SK-N-SH treated with all-trans-retinoic acid at 6 μM for 48 hours (cell line): ENCODE measurements around the gene SDHAF4.
"Not testable (repeated sequence)": the region's sequence is repeated elsewhere in the genome, so short reads cannot be mapped to it uniquely, and the experiment has no call there.

Experiments
- ATAC-seq: fragments of 200-7000 bp; cut with Tn5 transposase; 3 replicates; pipeline ENCODE4 v1.9.1; 2020; ENCODE audit warnings: mild to moderate bottlenecking, moderate library complexity
- ARNTL ChIP-seq: fragments of 450-650 bp; formaldehyde crosslinking; IDR thresholded peaks from 2 replicates; pipeline ENCODE4 v1.5.0; 2020; ENCODE audit warnings: low read depth, mild to moderate bottlenecking, moderate library complexity, borderline replicate concordance
- CREB5 ChIP-seq: fragments of 250-450 bp; sonication (Bioruptor Pico); IDR thresholded peaks from 2 replicates; pipeline ENCODE4 v1.5.1; 2020; ENCODE audit warnings: low read depth, mild to moderate bottlenecking, moderate library complexity
- CSDC2 ChIP-seq: fragments of 250-450 bp; sonication (Bioruptor Pico); IDR thresholded peaks from 2 replicates; pipeline ENCODE4 v1.5.0; 2020; ENCODE audit warnings: mild to moderate bottlenecking, moderate library complexity
- CSRNP3 ChIP-seq: fragments of 250-450 bp; sonication (Bioruptor Pico); IDR thresholded peaks from 2 replicates; pipeline ENCODE4 v1.5.1; 2021; ENCODE audit warnings: mild to moderate bottlenecking, moderate library complexity
- ESRRG ChIP-seq: fragments of 250-450 bp; sonication (Bioruptor Pico); IDR thresholded peaks from 2 replicates; pipeline ENCODE4 v1.6.1; 2021; ENCODE audit warnings: mild to moderate bottlenecking
- GLIS3 ChIP-seq: fragments of 250-450 bp; sonication (Bioruptor Pico); IDR thresholded peaks from 2 replicates; pipeline ENCODE4 v1.5.0; 2020; ENCODE audit warnings: mild to moderate bottlenecking, moderate library complexity
- ISL1 ChIP-seq: fragments of 250-450 bp; sonication (Bioruptor Pico); IDR thresholded peaks from 2 replicates; pipeline ENCODE4 v2.1.2; 2022; ENCODE audit warnings: mild to moderate bottlenecking, moderate library complexity
- PATZ1 ChIP-seq: fragments of 250-450 bp; sonication (Bioruptor Pico); IDR thresholded peaks from 2 replicates; pipeline ENCODE4 v1.8.0; 2020; ENCODE audit warnings: mild to moderate bottlenecking, moderate library complexity, borderline replicate concordance
- POU6F1 ChIP-seq: fragments of 250-450 bp; sonication (Bioruptor Pico); IDR thresholded peaks from 2 replicates; pipeline ENCODE4 v1.8.0; 2021; ENCODE audit warnings: low read depth, mild to moderate bottlenecking, moderate library complexity, borderline replicate concordance
- RARB ChIP-seq: fragments of 250-450 bp; sonication (Bioruptor Pico); IDR thresholded peaks from 2 replicates; pipeline ENCODE4 v1.8.0; 2021; ENCODE audit warnings: mild to moderate bottlenecking, moderate library complexity
- SNAI2 ChIP-seq: fragments of 250-450 bp; sonication (Bioruptor Pico); IDR thresholded peaks from 2 replicates; pipeline ENCODE4 v1.5.0; 2020; ENCODE audit warnings: mild to moderate bottlenecking, moderate library complexity
- TCF4 ChIP-seq: fragments of 250-450 bp; sonication (Bioruptor Pico); IDR thresholded peaks from 2 replicates; pipeline ENCODE4 v1.8.0; 2021; ENCODE audit warnings: mild to moderate bottlenecking, moderate library complexity, borderline replicate concordance
- TSHZ2 ChIP-seq: fragments of 250-450 bp; sonication (Bioruptor Pico); IDR thresholded peaks from 2 replicates; pipeline ENCODE4 v1.5.0; 2020; ENCODE audit warnings: mild to moderate bottlenecking, moderate library complexity
- ZC3H10 ChIP-seq: fragments of 250-450 bp; sonication (Bioruptor Pico); IDR thresholded peaks from 2 replicates; pipeline ENCODE4 v1.5.1; 2021; ENCODE audit warnings: mild to moderate bottlenecking, moderate library complexity
- ZFP30 ChIP-seq: fragments of 450-650 bp; formaldehyde crosslinking; IDR thresholded peaks from 2 replicates; pipeline ENCODE4 v1.5.0; 2022; ENCODE audit warnings: mild to moderate bottlenecking, moderate library complexity
- ZNF565 ChIP-seq: fragments of 450-650 bp; formaldehyde crosslinking; conservative IDR thresholded peaks from 2 replicates; pipeline ENCODE4 v1.5.0; 2020; ENCODE audit warnings: low read depth, mild to moderate bottlenecking, moderate library complexity
- ZNF70 ChIP-seq: fragments of 450-650 bp; formaldehyde crosslinking; IDR thresholded peaks from 2 replicates; pipeline ENCODE4 v1.5.0; 2020; ENCODE audit warnings: mild to moderate bottlenecking, moderate library complexity

SDHAF4 gene

GRCh38 chr6:70552974-70553373 lies 13.8 kb upstream of the SDHAF4 start:
- ATAC-seq: no peak
- TF ChIP-seq ARNTL (CRISPR knock-in tag): no peak

- no peak for ATAC-seq
- TF ChIP-seq POU6F1 (no peak), ISL1 (CRISPR knock-in tag) (no peak), PATZ1 (CRISPR knock-in tag) (no peak), GLIS3 (no peak), TCF4 (CRISPR knock-in tag) (no peak), TSHZ2 (CRISPR knock-in tag) (no peak), CREB5 (CRISPR knock-in tag) (no peak), SNAI2 (CRISPR knock-in tag) (no peak), ZC3H10 (CRISPR knock-in tag) (no peak), ZNF565 (CRISPR knock-in tag) (no peak), ESRRG (CRISPR knock-in tag) (no peak), RARB (no peak), CSDC2 (no peak), ZNF70 (CRISPR knock-in tag) (no peak), ZFP30 (CRISPR knock-in tag) (no peak)
These were observed 8.7 kb upstream of the SDHAF4 start for GRCh38 chr6:70557998-70558397.

- not testable (repeated sequence) for ATAC-seq
These were observed 4.3 kb upstream of the SDHAF4 start for GRCh38 chr6:70562401-70562800.

GRCh38 chr6:70563530-70563929 lies 3.2 kb upstream of the SDHAF4 start:
- no peak for ATAC-seq
- no peak for TF ChIP-seq SNAI2 (CRISPR knock-in tag)

GRCh38 chr6:70574643-70575042 lies 7.9 kb downstream of the SDHAF4 start:
- no peak for ATAC-seq
- TF ChIP-seq TCF4 (CRISPR knock-in tag): no peak
- no peak for TF ChIP-seq CSRNP3 (CRISPR knock-in tag)
- no peak for TF ChIP-seq SNAI2 (CRISPR knock-in tag)
- TF ChIP-seq GLIS3: no peak
- no peak for TF ChIP-seq POU6F1
- no peak for TF ChIP-seq ZNF70 (CRISPR knock-in tag)
